HEK293T (cell line): Measurements from ENCODE around the gene OR2A12.

ENCODE experiments used
- BHLHE40 ChIP-seq: fragments of 450-650 bp; IDR thresholded peaks from 2 replicates; pipeline ENCODE4 v1.6.1; 2016; ENCODE audit warnings: mild to moderate bottlenecking, moderate library complexity, borderline replicate concordance
- ELF4 ChIP-seq: fragments of 450-650 bp; IDR thresholded peaks from 2 replicates; pipeline ENCODE4 v1.6.1; 2017; ENCODE audit warnings: antibody characterized with exemption
- SUZ12 ChIP-seq: fragments of 450-650 bp; IDR thresholded peaks from 2 replicates; pipeline ENCODE4 v1.6.1; 2016; ENCODE audit warnings: mild to moderate bottlenecking

DNA sequence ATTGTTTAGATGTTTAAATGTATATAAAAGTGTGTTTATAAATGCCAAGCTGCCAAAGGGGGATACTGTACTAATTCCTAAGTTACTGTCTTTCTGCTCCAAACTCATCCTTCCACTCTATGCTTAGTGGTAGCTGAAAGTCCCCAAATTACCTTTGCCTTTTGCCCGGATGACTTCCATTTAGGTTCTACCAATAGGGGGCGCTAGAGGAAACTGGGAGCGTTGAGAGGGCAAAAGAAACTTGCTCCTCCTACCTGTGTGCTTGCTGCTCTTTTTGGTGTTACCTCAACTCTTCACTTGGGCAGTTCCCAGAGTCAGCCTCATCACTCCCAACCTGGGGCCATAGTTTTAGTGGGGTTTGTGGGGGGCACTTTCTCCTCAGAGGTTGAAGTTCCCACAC is 22.4 kb upstream of the OR2A12 start:
- TF ChIP-seq ELF4 (no peak), SUZ12 (no peak), BHLHE40 (no peak)
